ENCODE measurements around the gene UBE2S.
A peak's percentile ranks its signal among the peaks of the same experiment; 100 is the strongest.

UBE2S gene

DNA sequence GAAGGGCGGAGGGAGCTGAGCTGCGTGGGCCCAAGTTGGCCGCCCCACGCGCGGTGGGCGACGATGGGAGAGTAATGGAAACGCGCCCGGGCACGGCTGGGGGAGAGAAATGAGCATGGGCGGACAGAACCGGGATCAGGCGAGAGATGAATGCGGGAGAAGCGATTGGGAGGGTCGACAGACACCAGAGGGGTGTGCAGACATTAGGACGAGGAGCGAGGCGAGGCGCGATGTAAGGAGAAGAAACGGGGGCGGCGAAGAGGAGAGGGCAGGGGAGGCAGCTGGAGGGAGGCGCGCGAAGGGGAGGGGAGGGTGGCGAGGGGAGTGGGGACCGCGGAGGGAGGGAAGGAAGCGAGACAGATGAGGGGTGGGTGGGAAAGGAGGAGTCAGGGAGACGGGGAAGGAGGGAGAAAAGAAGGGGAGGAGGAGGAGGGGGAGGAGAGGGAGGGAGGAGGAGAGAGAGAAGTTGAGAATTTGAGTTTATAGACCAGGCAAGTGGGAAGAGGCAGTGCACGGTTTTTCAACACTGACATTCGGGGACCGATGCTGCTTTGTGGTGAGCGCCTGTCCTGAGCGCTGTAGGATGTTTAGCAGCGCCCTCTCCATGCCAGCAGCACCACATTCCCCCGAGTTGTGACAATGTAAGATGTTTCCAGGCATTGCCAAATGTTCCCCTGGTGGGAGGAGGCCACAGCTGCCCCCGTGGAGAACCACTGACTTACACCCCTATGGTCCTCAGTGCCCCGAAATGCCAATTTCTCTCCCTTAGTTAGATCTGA, 35.6 kb upstream of the UBE2S start, which contains the start of gene SHISA7 (continued):
- TF ChIP-seq, protein P1, sequence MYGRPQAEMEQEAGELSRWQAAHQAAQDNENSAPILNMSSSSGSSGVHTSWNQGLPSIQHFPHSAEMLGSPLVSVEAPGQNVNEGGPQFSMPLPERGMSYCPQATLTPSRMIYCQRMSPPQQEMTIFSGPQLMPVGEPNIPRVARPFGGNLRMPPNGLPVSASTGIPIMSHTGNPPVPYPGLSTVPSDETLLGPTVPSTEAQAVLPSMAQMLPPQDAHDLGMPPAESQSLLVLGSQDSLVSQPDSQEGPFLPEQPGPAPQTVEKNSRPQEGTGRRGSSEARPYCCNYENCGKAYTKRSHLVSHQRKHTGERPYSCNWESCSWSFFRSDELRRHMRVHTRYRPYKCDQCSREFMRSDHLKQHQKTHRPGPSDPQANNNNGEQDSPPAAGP (tag by site-specific recombination; IDR thresholded peaks at IDR 0.05) = peak; percentile 86
- TF ChIP-seq EGR2 (tag by site-specific recombination; IDR thresholded peaks at IDR 0.05; ENCODE audit: low read depth) (peak; percentile 97), ZBTB17 (tag by site-specific recombination; IDR thresholded peaks at IDR 0.05) (peak; percentile 65), HOXC10 (CRISPR knock-in tag; IDR thresholded peaks at IDR 0.05) (no peak), KLF1 (tag by site-specific recombination; IDR thresholded peaks at IDR 0.05) (peak; percentile 63; the same call in 1 of the 2 replicates), ZNF76 (tag by site-specific recombination; IDR thresholded peaks at IDR 0.05; ENCODE audit: borderline replicate concordance, low read depth) (0 out of 2 replicates have a peak, but pooled peaks have one; percentile 26), GLIS2 (tag by site-specific recombination; IDR thresholded peaks at IDR 0.05) (0 out of 2 replicates have a peak, but pooled peaks have one; percentile 59), SP7 (tag by site-specific recombination; IDR thresholded peaks at IDR 0.05) (no peak), GLI4 (tag by site-specific recombination; IDR thresholded peaks at IDR 0.05) (0 out of 2 replicates have a peak, but pooled peaks have one; percentile 35), ZNF157 (tag by site-specific recombination; IDR thresholded peaks at IDR 0.05) (no peak), ZNF366 (tag by site-specific recombination; conservative IDR thresholded peaks at IDR 0.05) (peak; percentile 63), ZFP37 (tag by site-specific recombination; IDR thresholded peaks at IDR 0.05) (no peak), ZFHX2 (tag by site-specific recombination; conservative IDR thresholded peaks at IDR 0.05) (peak; percentile 99), ZNF610 (tag by site-specific recombination; IDR thresholded peaks at IDR 0.05; ENCODE audit: borderline replicate concordance) (no peak), SP2 (tag by site-specific recombination; IDR thresholded peaks at IDR 0.05) (peak; percentile 43), ZNF654 (tag by site-specific recombination; IDR thresholded peaks at IDR 0.05; ENCODE audit: low read depth) (no peak), ZBTB20 (tag by site-specific recombination; IDR thresholded peaks at IDR 0.05) (peak; percentile 47; the same call in 1 of the 2 replicates), ZBTB7A (tag by site-specific recombination; IDR thresholded peaks at IDR 0.05; ENCODE audit: low read depth) (no peak), ZXDB (tag by site-specific recombination; IDR thresholded peaks at IDR 0.05) (peak; percentile 76), WT1 (tag by site-specific recombination; IDR thresholded peaks at IDR 0.05) (peak; percentile 68)
- TF ChIP-seq, protein P2, sequence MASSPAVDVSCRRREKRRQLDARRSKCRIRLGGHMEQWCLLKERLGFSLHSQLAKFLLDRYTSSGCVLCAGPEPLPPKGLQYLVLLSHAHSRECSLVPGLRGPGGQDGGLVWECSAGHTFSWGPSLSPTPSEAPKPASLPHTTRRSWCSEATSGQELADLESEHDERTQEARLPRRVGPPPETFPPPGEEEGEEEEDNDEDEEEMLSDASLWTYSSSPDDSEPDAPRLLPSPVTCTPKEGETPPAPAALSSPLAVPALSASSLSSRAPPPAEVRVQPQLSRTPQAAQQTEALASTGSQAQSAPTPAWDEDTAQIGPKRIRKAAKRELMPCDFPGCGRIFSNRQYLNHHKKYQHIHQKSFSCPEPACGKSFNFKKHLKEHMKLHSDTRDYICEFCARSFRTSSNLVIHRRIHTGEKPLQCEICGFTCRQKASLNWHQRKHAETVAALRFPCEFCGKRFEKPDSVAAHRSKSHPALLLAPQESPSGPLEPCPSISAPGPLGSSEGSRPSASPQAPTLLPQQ (tag by site-specific recombination; IDR thresholded peaks at IDR 0.05) = peak; percentile 37; the same call in 1 of the 2 replicates
- TF ChIP-seq, protein P3, sequence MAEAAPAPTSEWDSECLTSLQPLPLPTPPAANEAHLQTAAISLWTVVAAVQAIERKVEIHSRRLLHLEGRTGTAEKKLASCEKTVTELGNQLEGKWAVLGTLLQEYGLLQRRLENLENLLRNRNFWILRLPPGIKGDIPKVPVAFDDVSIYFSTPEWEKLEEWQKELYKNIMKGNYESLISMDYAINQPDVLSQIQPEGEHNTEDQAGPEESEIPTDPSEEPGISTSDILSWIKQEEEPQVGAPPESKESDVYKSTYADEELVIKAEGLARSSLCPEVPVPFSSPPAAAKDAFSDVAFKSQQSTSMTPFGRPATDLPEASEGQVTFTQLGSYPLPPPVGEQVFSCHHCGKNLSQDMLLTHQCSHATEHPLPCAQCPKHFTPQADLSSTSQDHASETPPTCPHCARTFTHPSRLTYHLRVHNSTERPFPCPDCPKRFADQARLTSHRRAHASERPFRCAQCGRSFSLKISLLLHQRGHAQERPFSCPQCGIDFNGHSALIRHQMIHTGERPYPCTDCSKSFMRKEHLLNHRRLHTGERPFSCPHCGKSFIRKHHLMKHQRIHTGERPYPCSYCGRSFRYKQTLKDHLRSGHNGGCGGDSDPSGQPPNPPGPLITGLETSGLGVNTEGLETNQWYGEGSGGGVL (tag by site-specific recombination; IDR thresholded peaks at IDR 0.05) = peak; percentile 91
- TF ChIP-seq, protein P4, sequence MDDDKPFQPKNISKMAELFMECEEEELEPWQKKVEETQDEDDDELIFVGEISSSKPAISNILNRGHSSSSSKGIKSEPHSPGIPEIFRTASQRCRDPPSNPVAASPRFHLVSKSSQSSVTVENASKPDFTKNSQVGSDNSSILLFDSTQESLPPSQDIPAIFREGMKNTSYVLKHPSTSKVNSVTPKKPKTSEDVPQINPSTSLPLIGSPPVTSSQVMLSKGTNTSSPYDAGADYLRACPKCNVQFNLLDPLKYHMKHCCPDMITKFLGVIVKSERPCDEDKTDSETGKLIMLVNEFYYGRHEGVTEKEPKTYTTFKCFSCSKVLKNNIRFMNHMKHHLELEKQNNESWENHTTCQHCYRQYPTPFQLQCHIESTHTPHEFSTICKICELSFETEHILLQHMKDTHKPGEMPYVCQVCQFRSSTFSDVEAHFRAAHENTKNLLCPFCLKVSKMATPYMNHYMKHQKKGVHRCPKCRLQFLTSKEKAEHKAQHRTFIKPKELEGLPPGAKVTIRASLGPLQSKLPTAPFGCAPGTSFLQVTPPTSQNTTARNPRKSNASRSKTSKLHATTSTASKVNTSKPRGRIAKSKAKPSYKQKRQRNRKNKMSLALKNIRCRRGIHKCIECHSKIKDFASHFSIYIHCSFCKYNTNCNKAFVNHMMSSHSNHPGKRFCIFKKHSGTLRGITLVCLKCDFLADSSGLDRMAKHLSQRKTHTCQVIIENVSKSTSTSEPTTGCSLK (tag by site-specific recombination; IDR thresholded peaks at IDR 0.05) = no peak
- TF ChIP-seq, protein P5, sequence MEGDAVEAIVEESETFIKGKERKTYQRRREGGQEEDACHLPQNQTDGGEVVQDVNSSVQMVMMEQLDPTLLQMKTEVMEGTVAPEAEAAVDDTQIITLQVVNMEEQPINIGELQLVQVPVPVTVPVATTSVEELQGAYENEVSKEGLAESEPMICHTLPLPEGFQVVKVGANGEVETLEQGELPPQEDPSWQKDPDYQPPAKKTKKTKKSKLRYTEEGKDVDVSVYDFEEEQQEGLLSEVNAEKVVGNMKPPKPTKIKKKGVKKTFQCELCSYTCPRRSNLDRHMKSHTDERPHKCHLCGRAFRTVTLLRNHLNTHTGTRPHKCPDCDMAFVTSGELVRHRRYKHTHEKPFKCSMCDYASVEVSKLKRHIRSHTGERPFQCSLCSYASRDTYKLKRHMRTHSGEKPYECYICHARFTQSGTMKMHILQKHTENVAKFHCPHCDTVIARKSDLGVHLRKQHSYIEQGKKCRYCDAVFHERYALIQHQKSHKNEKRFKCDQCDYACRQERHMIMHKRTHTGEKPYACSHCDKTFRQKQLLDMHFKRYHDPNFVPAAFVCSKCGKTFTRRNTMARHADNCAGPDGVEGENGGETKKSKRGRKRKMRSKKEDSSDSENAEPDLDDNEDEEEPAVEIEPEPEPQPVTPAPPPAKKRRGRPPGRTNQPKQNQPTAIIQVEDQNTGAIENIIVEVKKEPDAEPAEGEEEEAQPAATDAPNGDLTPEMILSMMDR (tag by site-specific recombination; IDR thresholded peaks at IDR 0.05) = 0 out of 2 replicates have a peak, but pooled peaks have one; percentile 10
- TF ChIP-seq, protein P6, sequence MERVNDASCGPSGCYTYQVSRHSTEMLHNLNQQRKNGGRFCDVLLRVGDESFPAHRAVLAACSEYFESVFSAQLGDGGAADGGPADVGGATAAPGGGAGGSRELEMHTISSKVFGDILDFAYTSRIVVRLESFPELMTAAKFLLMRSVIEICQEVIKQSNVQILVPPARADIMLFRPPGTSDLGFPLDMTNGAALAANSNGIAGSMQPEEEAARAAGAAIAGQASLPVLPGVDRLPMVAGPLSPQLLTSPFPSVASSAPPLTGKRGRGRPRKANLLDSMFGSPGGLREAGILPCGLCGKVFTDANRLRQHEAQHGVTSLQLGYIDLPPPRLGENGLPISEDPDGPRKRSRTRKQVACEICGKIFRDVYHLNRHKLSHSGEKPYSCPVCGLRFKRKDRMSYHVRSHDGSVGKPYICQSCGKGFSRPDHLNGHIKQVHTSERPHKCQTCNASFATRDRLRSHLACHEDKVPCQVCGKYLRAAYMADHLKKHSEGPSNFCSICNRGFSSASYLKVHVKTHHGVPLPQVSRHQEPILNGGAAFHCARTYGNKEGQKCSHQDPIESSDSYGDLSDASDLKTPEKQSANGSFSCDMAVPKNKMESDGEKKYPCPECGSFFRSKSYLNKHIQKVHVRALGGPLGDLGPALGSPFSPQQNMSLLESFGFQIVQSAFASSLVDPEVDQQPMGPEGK (tag by site-specific recombination; IDR thresholded peaks at IDR 0.05) = peak; percentile 47; the same call in 1 of the 2 replicates
- TF ChIP-seq, protein P7, sequence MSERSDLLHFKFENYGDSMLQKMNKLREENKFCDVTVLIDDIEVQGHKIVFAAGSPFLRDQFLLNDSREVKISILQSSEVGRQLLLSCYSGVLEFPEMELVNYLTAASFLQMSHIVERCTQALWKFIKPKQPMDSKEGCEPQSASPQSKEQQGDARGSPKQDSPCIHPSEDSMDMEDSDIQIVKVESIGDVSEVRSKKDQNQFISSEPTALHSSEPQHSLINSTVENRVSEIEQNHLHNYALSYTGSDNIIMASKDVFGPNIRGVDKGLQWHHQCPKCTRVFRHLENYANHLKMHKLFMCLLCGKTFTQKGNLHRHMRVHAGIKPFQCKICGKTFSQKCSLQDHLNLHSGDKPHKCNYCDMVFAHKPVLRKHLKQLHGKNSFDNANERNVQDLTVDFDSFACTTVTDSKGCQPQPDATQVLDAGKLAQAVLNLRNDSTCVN (tag by site-specific recombination; optimal IDR thresholded peaks at IDR 0.05) = peak; percentile 53

Measured in HEK293 (cell line).